PC-9 (cell line): ENCODE data around the gene TNFRSF9.
"Not testable (repeated sequence)": the region's sequence is repeated elsewhere in the genome, so short reads cannot be mapped to it uniquely, and the experiment has no call there.

Experiments used
- CTCF ChIP-seq: fragments of 200-600 bp; sonication (generic); conservative IDR thresholded peaks from 2 replicates; pipeline ENCODE4 v1.6.1; 2017; ENCODE audit warnings: mixed run types, antibody characterized with exemption, mild to moderate bottlenecking, moderate library complexity
- EZH2 ChIP-seq: fragments of 200-600 bp; sonication (generic); IDR thresholded peaks from 2 replicates; pipeline ENCODE4 v1.8.0; 2017; ENCODE audit warnings: antibody characterized with exemption, low read depth

DNA sequence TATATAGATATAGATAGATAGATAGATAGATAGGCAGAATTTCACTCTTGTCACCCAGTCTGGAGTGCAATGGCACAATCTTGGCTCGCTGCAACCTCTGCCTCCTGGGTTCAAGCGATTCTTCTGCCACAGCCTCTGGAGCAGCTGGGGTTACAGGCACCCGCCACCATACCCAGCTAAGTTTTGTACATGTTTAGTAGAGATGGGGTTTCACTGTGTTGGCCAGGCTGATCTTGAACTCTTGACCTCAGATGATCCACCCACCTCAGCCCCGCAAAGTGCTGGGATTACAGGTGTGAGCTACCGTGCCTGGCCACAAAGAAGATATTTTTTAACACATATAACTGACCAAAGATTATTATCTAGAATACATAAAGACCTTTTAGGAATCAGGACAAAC, 22.7 kb downstream of the TNFRSF9 start:
- not testable (repeated sequence) for TF ChIP-seq EZH2, CTCF
